Mesenchymal stem cell (in vitro differentiated cells and primary cell): ENCODE measurements around the gene CDC42BPA.

Source experiments
- DNase-seq: peaks from one replicate; pipeline ENCODE4 v3.0.0-alpha.2; 2013
- H2AFZ ChIP-seq: one replicate; pipeline ENCODE4 v1.6.1; 2013; ENCODE audit warnings: low read depth, mild to moderate bottlenecking, control low read depth, inconsistent platforms, low read length, moderate library complexity
- H2AK5ac ChIP-seq: 2 replicates; pipeline ENCODE4 v1.6.1; 2013; ENCODE audit warnings: low read length, moderate library complexity, mild to moderate bottlenecking, inconsistent platforms; ENCODE audit not compliant: severe bottlenecking
- H2BK120ac ChIP-seq: one replicate; pipeline ENCODE4 v1.6.1; 2013; ENCODE audit warnings: low read depth, mild to moderate bottlenecking, inconsistent platforms, low read length, moderate library complexity
- H2BK12ac ChIP-seq, 2 experiments: one replicate each; pipeline ENCODE4 v1.6.1; 2013; ENCODE audit warnings: inconsistent platforms in 2 of 2, low read length in 2 of 2, mild to moderate bottlenecking in 2 of 2, moderate library complexity in 2 of 2, control low read depth in 1 of 2
- H2BK15ac ChIP-seq: one replicate; pipeline ENCODE4 v1.6.1; 2013; ENCODE audit warnings: mild to moderate bottlenecking, low read depth, inconsistent platforms; ENCODE audit not compliant: poor library complexity, severe bottlenecking
- H2BK5ac ChIP-seq: 2 replicates; pipeline ENCODE4 v1.6.1; 2013; ENCODE audit warnings: low read depth, mild to moderate bottlenecking, low read length, control low read depth, inconsistent platforms; ENCODE audit not compliant: poor library complexity, severe bottlenecking
- H3K14ac ChIP-seq, 2 experiments: one replicate each; pipeline ENCODE4 v1.6.1; 2013; ENCODE audit warnings: inconsistent platforms in 2 of 2, low read length in 2 of 2, control low read depth in 1 of 2, mild to moderate bottlenecking in 1 of 2, moderate library complexity in 1 of 2
- H3K18ac ChIP-seq, 2 experiments: one replicate each; pipeline ENCODE4 v1.6.1; 2013; ENCODE audit warnings: inconsistent platforms in 2 of 2, low read length in 2 of 2, control low read depth in 1 of 2, low read depth in 1 of 2, mild to moderate bottlenecking in 1 of 2
- H3K23ac ChIP-seq, 2 experiments: one replicate each; pipeline ENCODE4 v1.6.1; 2013; ENCODE audit warnings: inconsistent platforms in 2 of 2, low read length in 2 of 2, mild to moderate bottlenecking in 2 of 2, moderate library complexity in 2 of 2, control low read depth in 1 of 2
- H3K27ac ChIP-seq: 2 replicates; pipeline ENCODE4 v1.5.1; 2013; ENCODE audit warnings: mild to moderate bottlenecking, moderate library complexity, low read length, control low read depth, inconsistent platforms; ENCODE audit not compliant: poor library complexity, severe bottlenecking
- H3K27me3 ChIP-seq, 2 experiments: 2 replicates each; pipeline versions ENCODE4 v1.6.1 to v1.7.0; 2013; ENCODE audit warnings: low read length in 2 of 2, mild to moderate bottlenecking in 2 of 2, moderate library complexity in 2 of 2, control low read depth in 1 of 2, inconsistent platforms in 1 of 2; ENCODE audit not compliant: control insufficient read depth in 1 of 2, insufficient read depth in 1 of 2
- H3K36me3 ChIP-seq, 2 experiments: 2 replicates each; pipeline versions ENCODE4 v1.6.1 to v1.7.0; 2013; ENCODE audit warnings: low read length in 2 of 2, control low read depth in 1 of 2, inconsistent platforms in 1 of 2, low read depth in 1 of 2, mild to moderate bottlenecking in 1 of 2; ENCODE audit not compliant: insufficient read depth in 2 of 2, control insufficient read depth in 1 of 2
- H3K4ac ChIP-seq, 2 experiments: one replicate each; pipeline ENCODE4 v1.6.1; 2013; ENCODE audit warnings: inconsistent platforms in 2 of 2, low read length in 2 of 2, mild to moderate bottlenecking in 2 of 2, moderate library complexity in 2 of 2, control low read depth in 1 of 2, low read depth in 1 of 2
- H3K4me1 ChIP-seq: 2 replicates; pipeline ENCODE4 v1.6.1; 2013; ENCODE audit warnings: low read depth, low read length, control low read depth; ENCODE audit not compliant: control insufficient read depth, insufficient read depth
- H3K4me2 ChIP-seq: 2 replicates; pipeline ENCODE4 v1.6.1; 2013; ENCODE audit warnings: low read length, mild to moderate bottlenecking, inconsistent platforms; ENCODE audit not compliant: poor library complexity, severe bottlenecking
- H3K4me3 ChIP-seq, 2 experiments: 2 replicates each; pipeline versions ENCODE4 v1.5.1 to v1.7.0; 2013; ENCODE audit warnings: low read length in 2 of 2, mild to moderate bottlenecking in 2 of 2, control low read depth in 1 of 2, low read depth in 1 of 2; ENCODE audit not compliant: insufficient read depth in 1 of 2
- H3K79me1 ChIP-seq: replicated peaks from 2 replicates; pipeline ENCODE4 v1.6.1; 2013; ENCODE audit warnings: mild to moderate bottlenecking, control low read depth, low read length, inconsistent platforms; ENCODE audit not compliant: poor library complexity, severe bottlenecking
- H3K9ac ChIP-seq: 2 replicates; pipeline ENCODE4 v1.7.0; 2013; ENCODE audit warnings: mild to moderate bottlenecking, low read length, moderate library complexity
- H3K9me3 ChIP-seq: 2 replicates; pipeline ENCODE4 v1.7.0; 2013; ENCODE audit warnings: mild to moderate bottlenecking, low read length; ENCODE audit not compliant: control insufficient read depth
- H4K8ac ChIP-seq: one replicate; pipeline ENCODE4 v1.6.1; 2013; ENCODE audit warnings: inconsistent platforms, mild to moderate bottlenecking, low read length, moderate library complexity
- H4K91ac ChIP-seq: one replicate; pipeline ENCODE4 v1.6.1; 2013; ENCODE audit warnings: mild to moderate bottlenecking, low read length, inconsistent platforms
- WGBS: methylation state at CpG from one replicate; pipeline ENCODE4 v1.1.7; 2013; ENCODE audit warnings: mixed read lengths; 5-methylcytosine and 5-hydroxymethylcytosine counted together

CDC42BPA gene

GRCh38 chr1:226951286-226952117, 366.8 kb downstream of the CDC42BPA start:
- H2AK5ac ChIP-seq = no peak overlapping the region
- no peak overlapping the region for H2BK5ac ChIP-seq
- H3K36me3 ChIP-seq = peaks cover 0 to 4% of the 10 kb centered on the region in 2 experiments
- H2BK12ac ChIP-seq = no peak overlapping the region
- no peak overlapping the region for H3K4me2 ChIP-seq
- no peak overlapping the region for H3K4me3 ChIP-seq
- H3K23ac ChIP-seq = peak overlapping the region in 1 of 2 experiments; percentile 52
- H3K9me3 ChIP-seq = no peaks in the 10 kb centered on the region
- no peaks in the 10 kb centered on the region for H3K27me3 ChIP-seq
- H3K14ac ChIP-seq = no peak overlapping the region
- H2BK15ac ChIP-seq = no peak overlapping the region
- no peak overlapping the region for H4K8ac ChIP-seq
- no peaks in the 10 kb centered on the region for H3K4me1 ChIP-seq
- no peak for DNase-seq
- H2AFZ ChIP-seq = no peak overlapping the region
- 87% methylated on average over 12 of the region's 12 CpGs for WGBS
- no peak overlapping the region for H3K18ac ChIP-seq
- H3K27ac ChIP-seq = no peak overlapping the region
- H4K91ac ChIP-seq = no peak overlapping the region
- no peak overlapping the region for H3K4ac ChIP-seq
- H3K79me1 ChIP-seq = peaks cover 17% of the 10 kb centered on the region
- no peak overlapping the region for H3K9ac ChIP-seq
- H2BK120ac ChIP-seq = no peak overlapping the region

DNA sequence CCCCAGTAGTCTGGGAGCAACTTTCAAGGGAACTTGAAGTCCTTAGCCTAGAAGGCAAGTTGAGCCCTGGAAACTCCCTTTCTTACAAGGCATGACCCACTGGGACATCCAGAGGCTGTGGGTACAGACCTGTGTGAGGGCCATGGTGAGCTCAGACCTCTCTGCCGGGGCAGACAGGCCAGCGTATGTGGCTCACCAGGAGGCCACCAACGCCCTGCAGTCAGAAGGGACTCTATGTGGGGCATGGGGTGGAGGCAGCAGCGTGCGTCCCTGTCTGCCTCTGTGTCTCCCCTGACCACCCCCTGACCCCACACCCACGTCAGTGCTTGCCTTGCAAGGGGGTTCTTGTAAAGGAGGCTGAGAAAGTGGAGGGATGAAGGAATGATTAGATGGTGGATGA, 367.4 kb downstream of the CDC42BPA start:
- no peak for DNase-seq
- no peak overlapping the region for H2AK5ac ChIP-seq
- H2BK12ac ChIP-seq = no peak overlapping the region
- H3K4me3 ChIP-seq = no peak overlapping the region
- H3K27me3 ChIP-seq = no peaks in the 10 kb centered on the region
- H4K8ac ChIP-seq = no peak overlapping the region
- H4K91ac ChIP-seq = peak overlapping the region; percentile 18
- H3K18ac ChIP-seq = no peak overlapping the region
- no peak overlapping the region for H2BK120ac ChIP-seq
- no peak overlapping the region for H2AFZ ChIP-seq
- no peak overlapping the region for H3K23ac ChIP-seq
- H3K9ac ChIP-seq = no peak overlapping the region
- H3K27ac ChIP-seq = no peak overlapping the region
- no peak overlapping the region for H3K4me2 ChIP-seq
- 38% methylated on average over 2 of the region's 6 CpGs for WGBS
- H3K79me1 ChIP-seq = peaks cover 20% of the 10 kb centered on the region
- no peaks in the 10 kb centered on the region for H3K9me3 ChIP-seq
- H3K14ac ChIP-seq = peak overlapping the region in 1 of 2 experiments; percentile 61
- no peaks in the 10 kb centered on the region for H3K4me1 ChIP-seq
- no peak overlapping the region for H2BK5ac ChIP-seq
- H3K36me3 ChIP-seq = peaks cover 0 to 4% of the 10 kb centered on the region in 2 experiments
- H2BK15ac ChIP-seq = no peak overlapping the region
- no peak overlapping the region for H3K4ac ChIP-seq

DNA sequence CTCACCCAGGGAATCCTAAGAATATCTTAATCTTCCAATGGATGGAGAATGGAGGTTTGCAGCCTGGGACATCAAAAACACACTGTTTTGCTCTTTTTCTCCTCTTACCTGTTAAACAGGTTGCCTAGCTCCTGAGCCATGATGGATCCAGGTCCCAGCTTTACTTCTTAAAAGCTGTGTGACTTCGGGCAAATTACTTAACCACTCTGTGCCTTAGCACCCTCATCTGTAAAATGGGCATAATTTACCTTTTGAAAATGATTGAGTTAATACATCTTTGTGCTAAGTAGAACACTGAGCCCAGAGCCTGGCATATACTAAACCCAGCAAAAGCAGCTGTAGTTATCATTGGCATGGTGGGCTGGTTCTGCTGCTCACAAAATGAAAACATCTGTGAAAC, 368.0 kb downstream of the CDC42BPA start:
- no peak overlapping the region for H3K4ac ChIP-seq

DNA sequence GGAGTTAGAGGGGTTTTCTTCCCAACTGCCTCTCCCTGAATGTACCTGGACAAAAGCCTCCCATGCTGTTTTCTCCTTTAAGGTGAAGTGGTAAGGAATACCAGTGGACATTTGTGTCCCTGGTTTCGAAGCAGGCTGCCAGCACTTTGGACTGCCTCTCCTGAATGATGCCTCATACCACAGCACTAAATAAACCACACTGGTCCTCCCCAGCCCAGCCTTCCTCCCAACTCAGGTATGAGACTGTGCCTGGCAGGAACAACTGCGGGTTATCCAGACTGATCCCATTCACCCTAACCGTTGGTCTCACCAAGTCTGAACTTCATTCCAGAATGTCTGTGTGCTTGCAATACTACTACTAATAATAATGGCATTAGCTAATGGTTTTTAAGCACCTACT, 368.9 kb downstream of the CDC42BPA start:
- Histone ChIP-seq H3K4me1 (peaks cover 2% of the 10 kb centered on the region), H3K18ac (no peak overlapping the region), H3K9me3 (no peaks in the 10 kb centered on the region), H3K23ac (no peak overlapping the region), H2AFZ (no peak overlapping the region), H3K27me3 (no peaks in the 10 kb centered on the region), H3K79me1 (peaks cover 16% of the 10 kb centered on the region), H3K36me3 (peaks cover 0 to 4% of the 10 kb centered on the region in 2 experiments), H3K9ac (no peak overlapping the region), H2BK15ac (no peak overlapping the region), H3K4ac (no peak overlapping the region), H3K4me3 (no peak overlapping the region), H2BK5ac (no peak overlapping the region), H4K91ac (no peak overlapping the region), H2BK12ac (no peak overlapping the region), H2BK120ac (no peak overlapping the region), H3K4me2 (no peak overlapping the region), H2AK5ac (no peak overlapping the region), H3K14ac (no peak overlapping the region), H4K8ac (no peak overlapping the region), H3K27ac (no peak overlapping the region)
- no peak for DNase-seq
- 79% methylated on average over 3 of the region's 3 CpGs for WGBS

More for the DNA sequence above, 368.0 kb downstream of the CDC42BPA start:
- H4K91ac ChIP-seq = no peak overlapping the region
- no peak overlapping the region for H2AK5ac ChIP-seq
- peaks cover 2% of the 10 kb centered on the region for H3K4me1 ChIP-seq
- no peaks in the 10 kb centered on the region for H3K27me3 ChIP-seq
- no peak overlapping the region for H4K8ac ChIP-seq
- H3K14ac ChIP-seq = no peak overlapping the region
- no peak overlapping the region for H2AFZ ChIP-seq
- no peak overlapping the region for H2BK120ac ChIP-seq
- no peak overlapping the region for H3K23ac ChIP-seq
- peaks cover 0 to 4% of the 10 kb centered on the region in 2 experiments for H3K36me3 ChIP-seq
- no peak for DNase-seq
- no peak overlapping the region for H3K18ac ChIP-seq
- H2BK15ac ChIP-seq = no peak overlapping the region
- H2BK5ac ChIP-seq = no peak overlapping the region
- no CpG with 5 or more reads among the region's 1 CpG for WGBS
- no peak overlapping the region for H3K4me3 ChIP-seq
- H3K9me3 ChIP-seq = no peaks in the 10 kb centered on the region
- no peak overlapping the region for H3K9ac ChIP-seq
- H2BK12ac ChIP-seq = no peak overlapping the region
- no peak overlapping the region for H3K4me2 ChIP-seq
- H3K27ac ChIP-seq = no peak overlapping the region
- peaks cover 20% of the 10 kb centered on the region for H3K79me1 ChIP-seq
